Neural cell (in vitro differentiated cells): ENCODE results near the gene LHB. TPM values are rescaled to one million over a fixed set of nuclear protein-coding genes. Genes with fewer than 3 reads are reported as not detected.

ENCODE experiments used
- H2AFZ ChIP-seq: fragments of 200-600, 300-800 bp; sonication (generic), shearing (Covaris generic); 2 replicates; pipeline ENCODE4 v1.6.0; 2014; ENCODE audit warnings: low read depth, mild to moderate bottlenecking, antibody characterized with exemption, low read length, moderate library complexity
- H3F3A ChIP-seq: fragments of 200-600 bp; shearing (Covaris generic); 2 replicates; pipeline ENCODE4 v1.6.1; 2016; ENCODE audit warnings: mild to moderate bottlenecking, moderate library complexity, mixed read lengths, antibody characterized with exemption, low read length; ENCODE audit not compliant: insufficient read depth, poor library complexity, severe bottlenecking
- H3K27ac ChIP-seq: fragments of 200-600, 300-800 bp; sonication (generic), shearing (Covaris generic); 2 replicates; pipeline ENCODE4 v1.5.1; 2014; ENCODE audit warnings: mild to moderate bottlenecking, low read length, moderate library complexity
- H3K27me3 ChIP-seq: fragments of 300-800, 200-600 bp; sonication (generic), shearing (Covaris generic); 2 replicates; pipeline ENCODE4 v1.6.0; 2014; ENCODE audit warnings: mild to moderate bottlenecking, low read depth, low read length, moderate library complexity; ENCODE audit not compliant: insufficient read depth
- H3K36me3 ChIP-seq: fragments of 300-800, 200-600 bp; sonication (generic), shearing (Covaris generic); 2 replicates; pipeline ENCODE4 v1.5.1; 2014; ENCODE audit warnings: mild to moderate bottlenecking, antibody characterized with exemption, low read length, moderate library complexity; ENCODE audit not compliant: insufficient read depth
- H3K4me2 ChIP-seq: fragments of 300-800, 200-600 bp; sonication (generic), shearing (Covaris generic); 2 replicates; pipeline ENCODE4 v1.6.0; 2014; ENCODE audit warnings: mild to moderate bottlenecking, low read length
- H3K4me3 ChIP-seq: fragments of 300-800, 200-600 bp; sonication (generic), shearing (Covaris generic); 2 replicates; pipeline ENCODE4 v1.5.1; 2014; ENCODE audit warnings: mild to moderate bottlenecking, low read length, moderate library complexity
- H3K79me2 ChIP-seq: fragments of 200-600 bp; shearing (Covaris generic); replicated peaks from 2 replicates; pipeline ENCODE4 v1.6.0; 2014; ENCODE audit warnings: mild to moderate bottlenecking, low read length, moderate library complexity; ENCODE audit not compliant: insufficient read depth
- H3K9ac ChIP-seq: fragments of 300-800, 200-600 bp; sonication (generic), shearing (Covaris generic); 2 replicates; pipeline ENCODE4 v1.6.1; 2016; ENCODE audit warnings: mild to moderate bottlenecking, low read length, mixed read lengths
- H3K9me2 ChIP-seq: fragments of 200-600 bp; shearing (Covaris generic); 2 replicates; pipeline ENCODE4 v1.6.1; 2016; ENCODE audit warnings: mild to moderate bottlenecking, low read length, mixed read lengths; ENCODE audit not compliant: insufficient read depth
- H3K9me3 ChIP-seq: fragments of 200-600, 300-800 bp; sonication (generic), shearing (Covaris generic); 2 replicates; pipeline ENCODE4 v1.6.1; 2016; ENCODE audit warnings: mild to moderate bottlenecking, mixed run types, low read length, moderate library complexity, mixed read lengths
- H4K20me1 ChIP-seq: fragments of 200-600 bp; shearing (Covaris generic); 2 replicates; pipeline ENCODE4 v1.6.1; 2016; ENCODE audit warnings: mild to moderate bottlenecking, mixed run types; ENCODE audit not compliant: insufficient read depth
- CTCF ChIP-seq: fragments of 450-650 bp; IDR thresholded peaks from 2 replicates; pipeline ENCODE4 v1.5.1; 2014; ENCODE audit warnings: antibody characterized with exemption, mild to moderate bottlenecking, moderate library complexity; ENCODE audit not compliant: poor library complexity, severe bottlenecking
- EP300 ChIP-seq: fragments of 450-650 bp; conservative IDR thresholded peaks from 2 replicates; pipeline ENCODE4 v1.6.1; 2014; ENCODE audit warnings: antibody characterized with exemption, mild to moderate bottlenecking, moderate library complexity; ENCODE audit not compliant: poor library complexity, severe bottlenecking
- EZH2 ChIP-seq: fragments of 200-600, 300-800 bp; shearing (Covaris generic), sonication (generic); IDR thresholded peaks from 2 replicates; pipeline ENCODE4 v1.6.1; 2014; ENCODE audit warnings: antibody characterized with exemption, low read length, borderline replicate concordance, mild to moderate bottlenecking; ENCODE audit not compliant: insufficient read depth, poor library complexity, severe bottlenecking
- MXI1 ChIP-seq: fragments of 450-650 bp; conservative IDR thresholded peaks from 2 replicates; pipeline ENCODE4 v1.6.1; 2014; ENCODE audit warnings: antibody characterized with exemption, mild to moderate bottlenecking; ENCODE audit not compliant: poor library complexity, severe bottlenecking
- POLR2AphosphoS5 ChIP-seq: IDR thresholded peaks from 2 replicates; pipeline ENCODE4 v1.6.1; 2012
- RAD21 ChIP-seq: fragments of 450-650 bp; conservative IDR thresholded peaks from 2 replicates; pipeline ENCODE4 v1.6.1; 2014; ENCODE audit warnings: antibody characterized with exemption, mild to moderate bottlenecking, moderate library complexity
- SMC3 ChIP-seq: fragments of 450-650 bp; conservative IDR thresholded peaks from 2 replicates; pipeline ENCODE4 v1.6.1; 2014; ENCODE audit warnings: antibody characterized with exemption, mild to moderate bottlenecking, moderate library complexity; ENCODE audit not compliant: poor library complexity
- TAF1 ChIP-seq: IDR thresholded peaks from 2 replicates; pipeline ENCODE4 v1.6.1; 2012; ENCODE audit warnings: low read depth
- polyA plus RNA-seq: library from polyadenylated mRNA; depleted of rRNA; stranded (reverse); fragments of >200 nt; gene quantifications from 2 replicates; pipeline ENCODE4 v1.2.3, GENCODE V29; 2014
- TF ChIP-seq, protein P1 (sequence below): IDR thresholded peaks from 2 replicates; pipeline ENCODE4 v1.6.1; 2012; ENCODE audit warnings: borderline replicate concordance

The LHB gene
- polyA plus RNA-seq, 1 donor from 2014 or later = not detected

GRCh38 chr19:49061445-49061844, 44.6 kb upstream of the LHB start:
- Histone ChIP-seq H3K4me2 (no peak overlapping the region), H2AFZ (no peak overlapping the region), H3K27me3 (peaks cover 37% of the 10 kb centered on the region), H4K20me1 (no peaks in the 10 kb centered on the region), H3K9me3 (no peaks in the 10 kb centered on the region), H3K9ac (no peak overlapping the region), H3F3A (no peaks in the 10 kb centered on the region), H3K9me2 (no peaks in the 10 kb centered on the region), H3K36me3 (no peaks in the 10 kb centered on the region), H3K79me2 (no peaks in the 10 kb centered on the region), H3K27ac (no peak overlapping the region), H3K4me3 (no peak overlapping the region)
- TF ChIP-seq RAD21 (no peak), CTCF (no peak), MXI1 (no peak), EZH2 (no peak), POLR2AphosphoS5 (no peak), SMC3 (no peak), TAF1 (no peak), EP300 (no peak)
- TF ChIP-seq, protein P1, sequence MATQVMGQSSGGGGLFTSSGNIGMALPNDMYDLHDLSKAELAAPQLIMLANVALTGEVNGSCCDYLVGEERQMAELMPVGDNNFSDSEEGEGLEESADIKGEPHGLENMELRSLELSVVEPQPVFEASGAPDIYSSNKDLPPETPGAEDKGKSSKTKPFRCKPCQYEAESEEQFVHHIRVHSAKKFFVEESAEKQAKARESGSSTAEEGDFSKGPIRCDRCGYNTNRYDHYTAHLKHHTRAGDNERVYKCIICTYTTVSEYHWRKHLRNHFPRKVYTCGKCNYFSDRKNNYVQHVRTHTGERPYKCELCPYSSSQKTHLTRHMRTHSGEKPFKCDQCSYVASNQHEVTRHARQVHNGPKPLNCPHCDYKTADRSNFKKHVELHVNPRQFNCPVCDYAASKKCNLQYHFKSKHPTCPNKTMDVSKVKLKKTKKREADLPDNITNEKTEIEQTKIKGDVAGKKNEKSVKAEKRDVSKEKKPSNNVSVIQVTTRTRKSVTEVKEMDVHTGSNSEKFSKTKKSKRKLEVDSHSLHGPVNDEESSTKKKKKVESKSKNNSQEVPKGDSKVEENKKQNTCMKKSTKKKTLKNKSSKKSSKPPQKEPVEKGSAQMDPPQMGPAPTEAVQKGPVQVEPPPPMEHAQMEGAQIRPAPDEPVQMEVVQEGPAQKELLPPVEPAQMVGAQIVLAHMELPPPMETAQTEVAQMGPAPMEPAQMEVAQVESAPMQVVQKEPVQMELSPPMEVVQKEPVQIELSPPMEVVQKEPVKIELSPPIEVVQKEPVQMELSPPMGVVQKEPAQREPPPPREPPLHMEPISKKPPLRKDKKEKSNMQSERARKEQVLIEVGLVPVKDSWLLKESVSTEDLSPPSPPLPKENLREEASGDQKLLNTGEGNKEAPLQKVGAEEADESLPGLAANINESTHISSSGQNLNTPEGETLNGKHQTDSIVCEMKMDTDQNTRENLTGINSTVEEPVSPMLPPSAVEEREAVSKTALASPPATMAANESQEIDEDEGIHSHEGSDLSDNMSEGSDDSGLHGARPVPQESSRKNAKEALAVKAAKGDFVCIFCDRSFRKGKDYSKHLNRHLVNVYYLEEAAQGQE = no peak

- no peaks in the 10 kb centered on the region for H3F3A ChIP-seq
- no peaks in the 10 kb centered on the region for H4K20me1 ChIP-seq
- no peaks in the 10 kb centered on the region for H3K36me3 ChIP-seq
- H2AFZ ChIP-seq = no peak overlapping the region
- H3K9ac ChIP-seq = no peak overlapping the region
- H3K9me3 ChIP-seq = no peaks in the 10 kb centered on the region
- TF ChIP-seq, protein P1 = no peak
- no peak for TF ChIP-seq MXI1
- TF ChIP-seq EP300 = no peak
- TF ChIP-seq SMC3 = no peak
- TF ChIP-seq EZH2 = no peak
- TF ChIP-seq CTCF = no peak
- TF ChIP-seq TAF1 = no peak
- no peak for TF ChIP-seq POLR2AphosphoS5
- no peak for TF ChIP-seq RAD21
- H3K4me3 ChIP-seq = no peak overlapping the region
- no peak overlapping the region for H3K27ac ChIP-seq
- no peaks in the 10 kb centered on the region for H3K9me2 ChIP-seq
- peaks cover 38% of the 10 kb centered on the region for H3K27me3 ChIP-seq
- H3K4me2 ChIP-seq = no peak overlapping the region
- H3K79me2 ChIP-seq = no peaks in the 10 kb centered on the region
These were observed 44.1 kb upstream of the LHB start for GRCh38 chr19:49061000-49061399.
